GM18526 (cell line): ENCODE measurements around the gene VRK2.

Experiments
- POLR2A ChIP-seq: IDR thresholded peaks from 3 replicates; pipeline ENCODE4 v1.6.1; 2011; ENCODE audit not compliant: insufficient read length; ENCODE audit errors: extremely low read depth

VRK2 gene

GRCh38 chr2:58046585-58047372, at the start of gene VRK2:
VRK2 (plus strand) TSS chr2:58046806; CDS start chr2:58048832, 2,026 bp downstream.
- peak; percentile 97 for TF ChIP-seq POLR2A

GRCh38 chr2:58006256-58006951, 40.2 kb upstream of the VRK2 start:
- no peak for TF ChIP-seq POLR2A

GRCh38 chr2:58006952-58007284, 39.7 kb upstream of the VRK2 start:
- no peak for TF ChIP-seq POLR2A

- no peak for TF ChIP-seq POLR2A
Measured at GRCh38 chr2:58010599-58010998, 36.0 kb upstream of the VRK2 start.

GRCh38 chr2:58019229-58019628, 27.4 kb upstream of the VRK2 start:
- no peak for TF ChIP-seq POLR2A

- no peak for TF ChIP-seq POLR2A
Measured at GRCh38 chr2:58025150-58025933, 21.3 kb upstream of the VRK2 start.

- no peak for TF ChIP-seq POLR2A
Measured at GRCh38 chr2:58027029-58027428, 19.6 kb upstream of the VRK2 start.

GRCh38 chr2:58030771-58031170, 15.8 kb upstream of the VRK2 start:
- TF ChIP-seq POLR2A: no peak

GRCh38 chr2:58032016-58032763, 14.4 kb upstream of the VRK2 start:
- TF ChIP-seq POLR2A: no peak

- no peak for TF ChIP-seq POLR2A
Measured at GRCh38 chr2:58032764-58033080, 13.9 kb upstream of the VRK2 start.

- TF ChIP-seq POLR2A: no peak
Measured at GRCh38 chr2:58033530-58033929, 13.1 kb upstream of the VRK2 start.

GRCh38 chr2:58035352-58035751, 11.3 kb upstream of the VRK2 start:
- TF ChIP-seq POLR2A: no peak

- TF ChIP-seq POLR2A: no peak
Measured at GRCh38 chr2:58039170-58039611, 7.4 kb upstream of the VRK2 start.

- TF ChIP-seq POLR2A: no peak
Measured at GRCh38 chr2:58042486-58042970, 4.1 kb upstream of the VRK2 start.

GRCh38 chr2:58044145-58044544, 2.5 kb upstream of the VRK2 start:
- no peak for TF ChIP-seq POLR2A
